HL-60 (cell line): ENCODE measurements around the gene RAB18.

ENCODE experiments used
- DNase-seq, 2 experiments: peaks; one replicate each; pipeline ENCODE4 v3.0.0-alpha.2; 2010 to 2020; ENCODE audit warnings: low read depth in 1 of 2, low spot score in 1 of 2
- H3K27ac ChIP-seq: fragments of 250-450 bp; sonication (Bioruptor Pico); replicated peaks from 2 replicates; pipeline ENCODE4 v1.5.1; 2020; ENCODE audit warnings: mild to moderate bottlenecking, moderate library complexity
- H3K27me3 ChIP-seq: fragments of 250-450 bp; sonication (Bioruptor Pico); 2 replicates; pipeline ENCODE4 v1.5.1; 2021; ENCODE audit warnings: mild to moderate bottlenecking, moderate library complexity; ENCODE audit not compliant: insufficient read depth, poor library complexity, severe bottlenecking
- H3K4me3 ChIP-seq: replicated peaks from 2 replicates; pipeline ENCODE4 v1.5.1; 2011; ENCODE audit warnings: mild to moderate bottlenecking, control low read depth, low read length; ENCODE audit not compliant: insufficient read depth
- CTCF ChIP-seq: IDR thresholded peaks from one replicate; pipeline ENCODE4 v1.5.1; 2011; ENCODE audit warnings: low read length, control low read depth, inconsistent platforms; ENCODE audit not compliant: insufficient read depth
- GABPA ChIP-seq: IDR thresholded peaks from 2 replicates; pipeline ENCODE4 v1.6.1; 2012; ENCODE audit warnings: low read depth
- POLR2AphosphoS5 ChIP-seq: IDR thresholded peaks from 2 replicates; pipeline ENCODE4 v1.6.1; 2012; ENCODE audit warnings: low read depth
- REST ChIP-seq: IDR thresholded peaks from 2 replicates; pipeline ENCODE4 v1.6.1; 2012; ENCODE audit warnings: low read depth; ENCODE audit not compliant: insufficient replicate concordance
- SPI1 ChIP-seq: IDR thresholded peaks from 2 replicates; pipeline ENCODE4 v1.6.1; 2012; ENCODE audit warnings: low read depth, mild to moderate bottlenecking, borderline replicate concordance

The RAB18 gene

GRCh38 chr10:27457966-27458365 is 46.1 kb upstream of the RAB18 start:
- Histone ChIP-seq H3K4me3 (no peak overlapping the region), H3K27ac (peak overlapping the region; percentile 48), H3K27me3 (no peaks in the 10 kb centered on the region)
- DNase-seq: peak; percentile 31 to 50
- TF ChIP-seq GABPA (no peak), POLR2AphosphoS5 (no peak), SPI1 (no peak), REST (no peak), CTCF (no peak)

- TF ChIP-seq REST (no peak), CTCF (no peak), SPI1 (no peak), POLR2AphosphoS5 (no peak), GABPA (no peak)
- no peak for DNase-seq
- no peak overlapping the region for H3K4me3 ChIP-seq
- no peaks in the 10 kb centered on the region for H3K27me3 ChIP-seq
- no peak overlapping the region for H3K27ac ChIP-seq
Measured at GRCh38 chr10:27461312-27461711, 42.8 kb upstream of the RAB18 start.

- Histone ChIP-seq H3K27me3 (no peaks in the 10 kb centered on the region), H3K4me3 (no peak overlapping the region), H3K27ac (peak overlapping the region; percentile 49)
- TF ChIP-seq CTCF: no peak
- TF ChIP-seq REST: no peak
- no peak for TF ChIP-seq POLR2AphosphoS5
- TF ChIP-seq SPI1: no peak
- no peak for TF ChIP-seq GABPA
- no peak for DNase-seq
Measured at GRCh38 chr10:27463961-27464360, 40.1 kb upstream of the RAB18 start.
